Keratinocyte (primary cell): ENCODE results near the gene ZNF526.
"Not testable (repeated sequence)": the region's sequence is repeated elsewhere in the genome, so short reads cannot be mapped to it uniquely, and the experiment has no call there.

Source experiments
- EZH2 ChIP-seq: IDR thresholded peaks from one replicate; pipeline ENCODE4 v1.6.1; 2012; ENCODE audit warnings: inconsistent platforms, mild to moderate bottlenecking, low read length, moderate library complexity
- TF ChIP-seq, protein P1 (sequence below), 3 experiments: IDR thresholded peaks in 1 of 3; conservative IDR thresholded peaks in 1 of 3; optimal IDR thresholded peaks in 1 of 3; 2 replicates in 2 of 3; 3 replicates in 1 of 3; pipeline versions ENCODE3 to v1.5.1; 2011; ENCODE audit warnings: low read length in 3 of 3, mild to moderate bottlenecking in 3 of 3, moderate library complexity in 2 of 3, control low read depth in 1 of 3, inconsistent platforms in 1 of 3; ENCODE audit not compliant: insufficient read depth in 2 of 3; ENCODE audit errors: extremely low read depth in 1 of 3

DNA sequence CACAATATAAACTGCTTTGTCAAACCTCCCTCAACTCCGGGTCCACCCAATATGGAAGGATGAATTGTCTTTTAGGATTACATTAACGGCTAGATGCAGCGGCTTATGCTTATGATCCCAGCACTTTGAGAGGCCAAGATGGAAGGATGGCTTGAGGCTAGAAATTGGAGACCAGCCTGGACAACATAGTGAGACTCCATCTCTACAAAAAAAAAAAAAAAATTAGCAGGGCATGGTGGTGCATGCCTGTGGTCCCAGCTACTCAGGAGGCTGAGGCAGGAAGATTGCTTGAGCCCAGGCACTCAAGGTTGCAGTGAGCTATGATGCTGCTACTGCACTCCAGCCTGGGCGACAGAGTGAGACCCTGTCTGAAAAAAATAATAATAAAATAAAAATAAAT, 46.0 kb downstream of the ZNF526 start:
- TF ChIP-seq, protein P1, sequence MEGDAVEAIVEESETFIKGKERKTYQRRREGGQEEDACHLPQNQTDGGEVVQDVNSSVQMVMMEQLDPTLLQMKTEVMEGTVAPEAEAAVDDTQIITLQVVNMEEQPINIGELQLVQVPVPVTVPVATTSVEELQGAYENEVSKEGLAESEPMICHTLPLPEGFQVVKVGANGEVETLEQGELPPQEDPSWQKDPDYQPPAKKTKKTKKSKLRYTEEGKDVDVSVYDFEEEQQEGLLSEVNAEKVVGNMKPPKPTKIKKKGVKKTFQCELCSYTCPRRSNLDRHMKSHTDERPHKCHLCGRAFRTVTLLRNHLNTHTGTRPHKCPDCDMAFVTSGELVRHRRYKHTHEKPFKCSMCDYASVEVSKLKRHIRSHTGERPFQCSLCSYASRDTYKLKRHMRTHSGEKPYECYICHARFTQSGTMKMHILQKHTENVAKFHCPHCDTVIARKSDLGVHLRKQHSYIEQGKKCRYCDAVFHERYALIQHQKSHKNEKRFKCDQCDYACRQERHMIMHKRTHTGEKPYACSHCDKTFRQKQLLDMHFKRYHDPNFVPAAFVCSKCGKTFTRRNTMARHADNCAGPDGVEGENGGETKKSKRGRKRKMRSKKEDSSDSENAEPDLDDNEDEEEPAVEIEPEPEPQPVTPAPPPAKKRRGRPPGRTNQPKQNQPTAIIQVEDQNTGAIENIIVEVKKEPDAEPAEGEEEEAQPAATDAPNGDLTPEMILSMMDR (optimal IDR thresholded peaks at IDR 0.05 in 1 of 3, IDR thresholded peaks at IDR 0.05 in 1 of 3, conservative IDR thresholded peaks at IDR 0.05 in 1 of 3; ENCODE audit: extremely low read depth in 1 of 3, insufficient read depth in 2 of 3, low read length in 3 of 3), result not testable (repeated sequence)
- not testable (repeated sequence) for TF ChIP-seq EZH2
